Right renal cortex interstitium (tissue), 3 donors: ENCODE data around the gene MAP3K5. TPM values are rescaled to one million over a fixed set of nuclear protein-coding genes. Genes with fewer than 3 reads are reported as not detected.
A peak's percentile ranks its signal among the peaks of the same experiment; 100 is the strongest.
"Not testable (repeated sequence)": the region's sequence is repeated elsewhere in the genome, so short reads cannot be mapped to it uniquely, and the experiment has no call there.

Source experiments
- DNase-seq, 3 donors: peaks; one replicate each; pipeline ENCODE4 v3.0.0-alpha.2; 2013; ENCODE audit warnings: low read depth in 3 of 3, low spot score in 2 of 3
- polyA plus RNA-seq, 3 donors: library from polyadenylated mRNA; unstranded; fragments of 120-200 nt; gene quantifications; one replicate each; pipeline ENCODE4 v1.2.1, GENCODE V29; 2013; ENCODE audit not compliant: insufficient read length in 3 of 3

Gene MAP3K5
- polyA plus RNA-seq, 3 donors, result 6.1 to 6.5 (median 6.2) TPM

DNA sequence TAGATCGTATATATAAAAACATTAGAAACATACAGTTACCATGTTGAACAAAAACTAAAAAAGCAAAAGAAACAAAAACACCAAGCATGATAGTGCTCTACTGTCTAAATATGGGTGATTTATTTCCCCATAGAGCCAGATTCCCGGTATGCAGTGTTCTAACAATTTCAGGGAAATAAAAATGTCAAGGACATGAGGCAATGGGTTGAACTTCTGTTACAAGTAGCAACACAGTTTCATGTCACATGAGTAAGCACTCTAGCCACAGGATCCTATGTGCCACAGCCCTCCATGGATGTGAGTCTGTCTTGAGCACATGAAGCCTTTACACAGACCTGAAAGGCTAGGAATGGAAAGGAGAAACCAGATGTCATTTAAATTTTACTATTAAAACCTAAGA lies 96.0 kb downstream of the MAP3K5 start:
- DNase-seq, result peak in 2 of 3 donors; percentile 10 to 25

DNA sequence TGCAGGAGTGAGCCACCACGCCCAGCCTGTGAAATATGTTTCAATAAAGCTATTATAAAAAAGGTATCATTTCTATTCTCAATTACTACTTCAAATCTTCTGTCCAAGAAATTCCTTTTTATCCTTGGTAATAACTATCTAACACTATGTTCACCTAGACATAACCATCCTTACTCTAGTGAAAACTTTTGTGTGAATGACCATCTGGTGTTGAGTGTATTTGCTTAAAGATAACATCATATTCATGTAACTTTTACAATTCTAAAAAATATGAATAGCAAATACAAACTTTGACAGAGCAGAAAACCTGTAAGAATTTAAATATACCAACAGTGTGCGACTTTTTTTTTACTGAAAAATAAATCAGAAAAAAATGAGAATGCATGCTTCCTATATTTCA lies 96.9 kb downstream of the MAP3K5 start:
- no peak for DNase-seq

DNA sequence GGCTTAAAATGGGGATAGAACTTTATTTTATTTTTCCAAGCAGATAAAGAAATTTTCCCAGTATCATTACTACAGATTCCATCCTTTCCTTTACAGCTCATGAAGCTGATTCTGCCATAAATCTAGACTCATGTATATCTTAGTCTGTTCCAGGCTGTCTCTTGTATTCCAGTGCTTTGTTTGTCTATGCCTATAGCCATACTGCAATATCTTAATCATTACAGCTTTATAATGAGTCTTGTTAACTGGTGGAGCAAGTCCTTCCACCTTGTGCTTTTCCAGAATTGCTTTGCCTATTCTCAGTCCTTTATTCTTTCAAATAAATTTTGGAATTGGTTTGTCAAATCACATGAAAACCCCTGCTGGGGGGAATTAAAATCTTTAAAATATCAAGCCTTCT lies 99.2 kb downstream of the MAP3K5 start:
- no peak for DNase-seq

DNA sequence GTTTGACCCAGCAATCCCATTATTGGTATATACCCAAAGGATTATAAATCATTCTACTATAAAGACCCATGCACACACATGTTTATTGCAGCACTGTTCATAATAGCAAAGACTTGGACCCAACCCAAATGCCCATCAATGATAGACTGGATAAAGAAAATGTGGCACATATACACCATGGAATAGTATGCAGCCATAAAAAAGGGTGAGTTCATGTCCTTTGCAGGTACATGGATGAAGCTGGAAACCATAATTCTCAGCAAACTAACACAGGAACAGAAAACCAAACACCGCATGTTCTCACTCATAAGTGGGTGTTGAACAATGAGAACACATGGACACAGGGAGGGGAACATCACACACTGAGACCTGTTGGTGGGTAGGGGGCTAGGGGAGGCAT lies 104.4 kb downstream of the MAP3K5 start:
- DNase-seq, result not testable (repeated sequence)

DNA sequence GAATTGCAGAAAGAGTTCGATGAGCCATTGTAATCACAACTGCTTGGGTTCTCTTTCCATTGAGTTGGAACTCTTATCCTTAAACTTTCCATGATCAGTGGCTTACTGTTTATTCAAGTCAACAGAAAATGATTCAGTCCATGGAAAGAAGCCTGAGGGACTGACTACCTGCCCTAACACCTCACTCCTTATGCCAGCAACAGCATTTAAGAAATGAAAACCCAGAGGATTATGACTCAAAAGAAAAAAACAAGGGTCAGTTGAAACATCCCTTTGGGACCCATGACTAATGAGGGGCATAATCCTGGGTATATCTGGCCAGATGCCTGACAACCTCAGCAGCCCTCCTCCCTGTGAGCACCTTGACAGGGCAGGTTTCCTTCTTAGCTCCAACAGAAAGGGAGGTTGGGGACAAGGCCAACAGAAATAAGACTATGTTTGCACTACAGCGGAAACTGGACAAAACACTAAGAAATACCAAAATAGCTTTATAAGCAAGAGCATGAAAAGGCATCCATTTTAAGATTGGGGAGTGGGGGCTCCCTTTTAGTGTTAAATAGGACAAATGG lies 106.7 kb downstream of the MAP3K5 start:
- no peak for DNase-seq

DNA sequence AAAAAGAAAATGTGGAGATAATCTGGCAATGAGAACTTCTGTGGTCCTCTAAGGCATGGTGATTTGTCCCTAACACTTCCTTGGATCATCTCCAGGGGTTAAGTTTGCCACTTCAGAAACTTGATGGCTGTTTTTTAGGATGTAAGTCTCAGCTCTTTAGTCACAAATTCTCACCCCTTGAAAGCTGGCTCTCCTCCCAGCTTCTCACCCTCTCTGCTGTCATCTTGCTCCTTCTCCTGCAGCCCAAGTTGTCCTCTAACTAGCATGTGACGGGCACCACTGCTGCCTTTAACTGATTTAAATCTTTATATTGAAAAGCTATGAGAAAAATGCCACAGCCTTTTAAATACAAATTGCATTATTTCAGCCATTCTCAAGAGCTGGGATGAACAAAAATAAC lies 107.8 kb downstream of the MAP3K5 start:
- DNase-seq, result no peak

DNA sequence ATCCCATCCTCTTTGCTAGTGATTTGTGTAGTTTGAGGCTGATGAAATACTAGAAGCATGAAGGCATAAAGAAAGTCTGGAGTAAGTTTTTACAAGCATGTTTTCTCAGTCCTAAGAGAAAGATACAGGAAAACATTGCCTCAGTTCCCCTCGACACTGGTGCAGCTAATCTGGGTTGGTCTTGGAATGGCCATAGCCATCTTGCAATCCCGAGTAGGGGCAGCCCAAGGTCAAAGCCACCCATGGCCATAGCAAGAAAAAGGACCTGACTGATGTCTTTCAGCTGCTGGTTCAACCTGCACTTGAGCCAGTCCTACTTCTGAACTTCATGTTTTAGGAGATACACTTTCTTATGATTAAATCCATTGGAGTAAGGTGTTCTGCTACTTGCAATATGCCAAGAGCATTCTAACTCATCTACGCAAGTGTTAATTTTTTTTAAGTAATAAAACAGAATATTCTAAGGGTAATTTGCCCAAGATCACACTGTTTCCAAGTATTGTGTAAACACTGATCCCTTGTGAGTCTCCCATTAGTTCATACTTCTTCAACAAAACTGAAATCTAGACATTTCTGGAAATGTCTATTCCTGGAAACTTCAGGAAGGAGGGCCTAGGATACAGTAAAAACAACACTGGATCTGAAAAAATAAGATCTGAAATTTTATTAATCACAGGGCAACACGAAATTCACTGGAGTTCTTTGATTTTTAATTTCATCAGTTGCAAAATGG lies 108.9 kb downstream of the MAP3K5 start:
- no peak for DNase-seq

DNA sequence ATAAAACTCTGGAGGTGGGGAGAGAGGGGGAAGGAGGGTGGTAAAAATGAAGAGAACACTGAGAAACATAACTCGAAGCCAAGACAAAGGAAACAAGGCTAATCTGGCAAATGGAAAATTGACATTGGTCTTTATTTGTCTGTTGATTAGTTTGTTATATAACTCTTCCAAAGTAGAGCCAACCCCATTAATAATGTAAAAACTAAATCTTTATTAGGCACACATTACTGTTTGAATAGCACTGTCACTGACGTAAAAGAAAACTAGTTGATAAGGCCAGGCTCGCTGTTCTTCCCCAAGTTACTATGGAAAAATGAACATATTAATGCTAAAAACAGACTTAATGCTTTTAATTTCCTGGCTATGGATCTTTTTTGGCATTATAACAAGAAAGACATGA lies 110.0 kb downstream of the MAP3K5 start:
- no peak for DNase-seq

DNA sequence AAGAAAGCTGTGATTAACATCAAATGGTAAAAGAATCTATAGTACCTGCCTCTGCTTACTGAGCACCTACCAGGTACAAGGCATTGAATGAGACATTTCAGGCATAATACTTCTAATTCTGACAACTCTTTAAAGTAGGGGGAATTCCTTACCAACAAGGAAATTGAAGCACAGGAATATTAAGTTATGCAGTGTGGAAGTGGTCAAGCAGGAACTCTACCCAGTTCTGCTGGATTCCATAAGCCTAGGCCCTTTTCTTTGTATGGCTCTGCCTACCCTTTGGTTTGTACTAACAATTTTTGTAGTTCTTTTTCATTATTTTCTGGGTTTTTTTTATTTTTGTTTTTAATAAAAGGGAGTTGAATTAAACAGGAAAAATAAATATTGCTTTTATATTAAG lies 114.5 kb downstream of the MAP3K5 start:
- no peak for DNase-seq

DNA sequence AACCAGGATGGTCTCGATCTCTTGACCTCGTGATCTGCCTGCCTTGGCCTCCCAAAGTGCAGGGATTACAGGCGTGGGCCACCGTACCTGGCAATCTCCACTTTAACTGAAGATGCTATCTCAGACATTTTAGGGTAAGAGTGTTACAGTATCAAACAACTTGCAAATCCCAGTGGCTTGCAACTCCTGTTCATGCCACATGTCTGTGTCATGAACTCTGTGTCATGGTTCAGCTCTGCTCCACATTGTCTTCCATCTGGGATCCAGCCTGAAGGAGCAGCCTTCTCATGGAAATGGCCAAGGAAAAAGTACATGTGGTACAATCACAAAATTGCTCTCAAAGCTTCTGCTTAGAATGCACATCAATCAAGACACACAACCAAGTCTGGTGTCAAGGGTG lies 114.9 kb downstream of the MAP3K5 start:
- DNase-seq, result no peak

DNA sequence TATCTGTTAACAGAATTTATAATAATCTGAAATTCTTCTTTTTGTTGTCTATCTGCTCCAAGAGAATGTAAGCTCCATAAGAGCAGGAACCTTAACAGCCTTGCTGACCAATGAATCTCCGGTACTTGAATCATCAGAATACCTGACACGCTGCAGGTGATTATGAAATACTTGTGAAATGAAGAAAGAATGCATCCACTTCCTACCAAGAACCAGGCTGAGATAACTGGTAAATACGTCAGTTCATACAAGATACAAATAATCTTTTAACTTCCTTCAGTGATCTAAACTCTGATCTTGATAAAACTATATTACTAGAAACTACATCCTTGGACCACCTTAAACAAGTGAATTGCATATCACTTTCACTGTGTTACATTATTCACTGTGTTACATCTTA lies 116.2 kb downstream of the MAP3K5 start:
- DNase-seq, result no peak

DNA sequence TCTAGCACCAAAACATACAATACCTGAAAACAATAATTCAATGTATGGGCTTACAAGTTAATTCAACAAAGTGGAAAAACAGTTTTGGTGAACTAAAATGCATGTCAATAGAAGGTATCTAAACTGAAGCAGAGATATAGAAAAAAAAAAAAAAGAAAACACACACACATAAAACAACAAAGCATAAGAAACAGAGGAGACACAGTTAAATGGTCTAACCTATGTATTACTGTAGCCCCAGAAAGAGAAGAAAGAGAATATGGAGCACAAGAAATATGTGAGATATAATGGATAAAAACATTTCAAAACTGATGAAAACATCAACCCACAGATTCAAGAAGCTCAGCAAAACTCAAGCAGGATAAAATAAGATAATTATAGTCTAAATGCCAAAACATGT lies 118.7 kb downstream of the MAP3K5 start:
- no peak for DNase-seq

DNA sequence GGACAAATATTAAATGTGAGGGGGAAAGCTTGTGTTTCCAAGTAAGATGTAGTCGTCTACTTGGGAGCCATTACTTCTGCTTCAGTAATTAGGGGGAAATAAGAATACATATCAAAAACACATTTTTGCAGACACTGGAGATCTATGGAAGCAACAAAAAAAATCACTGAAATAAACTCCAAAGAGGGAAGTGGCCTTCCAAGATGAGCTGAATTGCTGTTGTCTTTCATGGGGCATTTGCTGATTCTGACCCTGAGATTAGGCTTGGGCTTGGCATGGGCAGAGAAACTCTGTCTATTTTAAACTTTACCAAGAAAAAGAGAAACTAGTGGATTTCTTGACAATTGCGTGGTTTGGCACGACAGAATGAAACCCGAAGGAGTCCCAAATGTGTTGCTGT lies 120.1 kb downstream of the MAP3K5 start:
- no peak for DNase-seq

DNA sequence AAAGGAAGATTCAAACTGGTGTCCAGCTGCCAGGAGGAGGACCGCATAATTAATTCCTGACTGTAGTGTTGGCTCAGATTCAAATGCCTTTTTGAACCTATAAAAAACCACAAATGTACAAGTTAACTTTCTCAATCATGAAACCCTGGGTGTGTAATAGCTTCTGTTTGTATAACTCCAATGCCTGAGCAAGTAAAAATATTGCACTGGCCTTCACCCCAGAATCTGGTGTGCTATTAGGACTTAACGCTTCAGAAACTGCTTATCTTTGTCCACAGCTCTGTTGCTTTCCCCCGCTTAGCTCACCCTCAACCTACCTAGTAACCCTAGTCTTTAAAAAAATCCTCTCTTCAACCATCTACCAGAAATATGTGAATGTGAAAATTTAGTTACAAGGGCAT lies 123.0 kb downstream of the MAP3K5 start:
- peak in 1 of 3 donors; percentile 4 for DNase-seq

DNA sequence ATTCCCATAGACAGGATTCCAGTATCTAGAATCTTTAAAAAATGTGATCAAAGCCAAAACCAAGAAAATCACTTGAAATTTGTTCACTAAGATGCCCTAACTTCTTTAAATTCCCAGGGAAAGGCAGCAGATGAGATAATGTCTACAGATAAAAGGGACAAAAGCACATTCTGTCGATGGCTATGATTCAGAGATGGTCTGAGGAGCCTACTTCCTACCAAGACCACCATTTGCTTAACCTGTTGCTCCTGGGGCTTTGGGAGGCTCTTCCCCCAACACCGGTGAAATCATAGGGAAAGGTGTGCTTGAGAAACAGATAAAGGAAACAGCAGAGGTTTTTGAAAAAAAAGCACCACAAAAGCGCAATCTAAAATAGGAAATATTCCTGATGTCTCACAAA lies 123.7 kb downstream of the MAP3K5 start:
- no peak for DNase-seq

DNA sequence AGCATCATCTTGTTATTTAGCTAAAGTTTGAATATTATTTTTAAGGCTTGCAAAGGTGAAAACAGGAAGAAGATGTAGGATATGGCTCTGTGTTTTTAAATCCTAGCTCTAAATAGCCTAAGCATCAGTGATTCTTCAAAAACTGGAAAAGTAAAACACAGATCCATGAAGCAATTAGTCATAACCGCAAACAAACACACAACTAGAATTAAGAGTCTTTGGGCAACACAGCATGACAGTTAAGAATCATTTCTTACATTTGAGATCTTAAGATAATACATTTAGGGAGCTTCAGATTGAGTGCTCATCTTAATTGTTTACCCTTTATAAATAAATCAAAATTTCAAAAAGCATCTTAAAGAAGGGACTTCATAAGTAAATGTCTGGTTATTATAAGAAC lies 126.2 kb downstream of the MAP3K5 start:
- DNase-seq, result no peak

DNA sequence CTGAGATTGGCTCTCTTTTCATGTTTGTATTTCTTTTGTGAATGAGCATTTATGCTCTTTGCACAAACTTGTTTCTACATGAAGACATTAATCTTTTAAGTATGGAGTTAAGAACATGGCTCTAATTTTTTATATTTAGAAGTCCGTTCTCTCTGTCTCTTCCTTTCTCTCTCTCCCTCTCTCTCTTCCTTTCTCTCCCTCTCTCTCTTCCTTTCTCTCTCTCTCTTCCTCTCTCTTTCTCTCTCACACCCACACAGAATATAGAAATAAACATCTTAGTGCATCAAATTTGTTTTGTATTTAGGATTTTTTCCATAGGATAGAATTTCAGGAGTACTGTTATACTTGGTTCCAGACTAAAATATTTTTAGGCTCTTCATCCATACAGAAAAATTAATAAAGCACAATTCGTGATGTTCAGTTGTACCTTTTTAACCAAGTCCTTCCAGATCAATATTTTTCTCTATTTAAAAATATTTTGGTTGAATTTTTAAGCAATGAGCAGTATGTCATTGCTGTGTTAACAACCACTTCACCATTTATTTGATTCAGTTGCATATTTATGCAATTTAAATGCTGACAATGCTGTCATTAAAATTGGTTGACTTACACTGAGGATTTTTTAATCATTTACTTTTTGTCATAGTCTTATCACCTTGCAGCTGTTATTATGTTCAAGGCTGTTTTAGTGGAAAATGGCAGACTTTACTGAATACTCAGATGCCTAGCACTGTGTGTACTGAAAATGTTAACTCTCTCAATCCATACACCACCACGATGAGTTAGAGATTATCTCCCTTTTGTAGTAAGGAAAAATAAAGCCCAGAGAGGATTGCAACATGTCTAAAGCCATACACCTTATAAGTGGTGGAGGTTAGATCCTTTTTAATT lies 129.7 kb downstream of the MAP3K5 start:
- no peak for DNase-seq

DNA sequence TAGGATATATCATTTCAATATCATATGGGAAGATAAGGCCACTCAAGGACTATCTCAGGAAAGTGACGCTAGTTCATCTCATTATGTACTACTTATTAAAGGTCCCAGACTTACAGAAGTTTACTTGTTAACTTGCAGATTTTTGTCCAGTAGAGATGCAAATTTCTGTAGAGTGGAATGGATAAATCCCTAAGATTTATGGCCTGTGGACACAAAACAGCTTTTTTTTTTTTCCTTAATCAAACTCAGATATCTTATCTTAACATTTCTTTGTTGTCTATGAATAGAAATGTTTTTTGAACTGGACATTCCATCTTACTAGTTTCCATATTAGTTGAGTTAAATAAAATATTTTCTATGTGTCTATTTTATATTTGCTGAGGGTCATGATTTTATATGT lies 131.6 kb downstream of the MAP3K5 start:
- DNase-seq, result no peak

DNA sequence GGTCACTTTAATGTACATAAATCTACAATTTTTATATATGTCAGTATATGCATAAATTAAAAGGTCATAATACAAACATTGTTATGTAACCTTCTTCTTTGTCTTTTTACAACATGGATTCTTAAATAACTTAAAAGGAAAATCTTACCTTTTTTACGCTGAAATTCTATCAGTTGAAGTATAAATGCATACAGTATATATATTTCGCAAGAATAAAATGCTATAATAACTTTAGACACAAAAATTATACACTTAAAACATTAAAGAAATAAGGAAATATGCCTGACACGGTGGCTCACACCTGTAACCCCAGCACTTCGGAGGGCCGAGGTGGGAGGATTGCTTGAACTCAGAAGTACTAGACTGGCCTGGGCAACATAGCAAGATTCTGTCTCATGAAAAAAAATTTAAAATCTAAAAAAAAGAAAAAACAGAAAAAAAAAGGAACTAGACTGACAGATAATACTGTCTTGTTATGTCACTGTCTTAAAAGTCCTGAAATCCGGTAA lies 132.2 kb downstream of the MAP3K5 start:
- DNase-seq, result no peak

DNA sequence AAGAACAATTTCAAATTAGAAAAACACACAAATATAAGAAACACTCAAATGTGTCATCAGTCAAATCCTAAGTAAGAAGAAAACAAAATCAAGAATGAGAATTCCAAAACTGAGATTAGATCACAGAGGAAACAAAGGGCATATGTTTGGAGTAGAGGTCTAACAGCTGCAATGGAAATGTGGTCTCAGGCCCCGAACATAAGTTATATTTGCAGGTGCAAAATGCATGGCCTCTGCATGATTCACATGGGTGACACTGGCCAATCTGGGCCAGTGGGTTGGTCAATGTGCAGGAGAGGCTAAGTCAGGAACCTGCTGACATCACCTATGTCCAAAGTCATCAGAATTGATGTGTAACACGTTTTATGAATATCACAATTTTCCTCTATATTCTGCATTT lies 133.6 kb downstream of the MAP3K5 start:
- DNase-seq, result no peak

DNA sequence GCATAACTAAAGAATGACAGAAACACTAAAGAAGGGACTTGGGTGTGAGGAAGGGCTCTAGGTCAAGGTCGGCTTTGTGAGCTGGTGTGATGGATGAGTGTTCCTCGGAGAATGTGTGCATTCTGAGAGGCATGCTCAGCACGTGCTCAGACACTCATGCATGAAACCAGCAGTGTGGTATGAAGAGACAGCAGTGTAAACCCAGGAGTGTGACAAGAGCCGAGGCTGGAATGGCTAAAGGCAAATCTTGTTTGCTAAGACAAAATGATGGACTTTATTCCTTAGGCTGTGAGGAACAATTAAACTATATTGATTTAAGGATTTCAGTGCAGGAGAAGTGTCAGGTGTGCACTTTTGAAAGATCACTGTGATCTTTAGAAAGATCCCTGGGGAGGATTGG lies 134.6 kb downstream of the MAP3K5 start:
- no peak for DNase-seq

DNA sequence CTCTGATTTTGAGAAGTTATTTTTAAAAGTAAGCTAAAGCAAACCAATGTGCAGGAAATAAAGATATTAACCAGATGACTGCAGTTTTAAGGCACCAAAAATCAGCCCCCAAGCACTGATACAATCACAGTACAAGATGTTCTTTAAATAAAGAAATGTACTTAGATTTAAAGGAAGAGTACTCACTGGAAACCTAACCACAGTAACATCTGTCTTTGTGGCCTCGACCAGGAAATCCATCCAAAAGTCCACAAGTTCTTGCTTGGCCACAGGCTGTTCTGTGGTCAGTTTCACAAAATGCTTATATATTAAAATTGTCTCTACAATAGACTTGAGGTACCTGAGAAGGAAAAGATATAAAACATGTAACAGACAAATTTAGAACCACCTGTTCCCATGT lies 136.2 kb downstream of the MAP3K5 start:
- DNase-seq, result no peak
